K562 (cell line): Measurements from ENCODE around the gene RBMS3. TPM values are rescaled to one million over a fixed set of nuclear protein-coding genes. Genes with fewer than 3 reads are reported as not detected.

Source experiments
- ATAC-seq: fragments of 200-7000 bp; cut with Tn5 transposase; 3 replicates; pipeline ENCODE4 v1.9.1; 2020; ENCODE audit warnings: moderate library complexity
- BruUV-seq: library from RNA; stranded (reverse); fragments of 400-500 nt; replicated peaks from 2 replicates; lab custom pipeline; 2021; lab: Mats Ljungman, UMichigan
- CTCF ChIA-PET: fragments of 300-600 bp; formaldehyde crosslinking; extraction: SDS; loops from one replicate; lab custom pipeline; 2021; ENCODE audit warnings: low intra/inter-chr PET ratio; lab: Yijun Ruan, JAX
- POLR2A ChIA-PET: fragments of 300-600, 350-650 bp; sonication (Branson Sonifier 250); formaldehyde crosslinking; extraction: SDS; loops from one replicate; lab custom pipeline; 2021; ENCODE audit warnings: antibody characterized with exemption, inconsistent platforms; lab: Yijun Ruan, JAX
- DNase-seq, 4 experiments: peaks; one replicate each; pipeline versions ENCODE4 v3.0.0 to v3.0.0-alpha.2; 2011 to 2018; ENCODE audit warnings: low spot score in 3 of 4, mixed read lengths in 3 of 4; ENCODE audit errors: extremely low read depth in 1 of 4
- FAIRE-seq: peaks from 2 replicates; lab custom pipeline; 2011; peaks lifted over from hg19 to GRCh38; lab: Jason Lieb, UNC
- H2AFZ ChIP-seq: 2 replicates; pipeline ENCODE4 v1.6.0; 2011; ENCODE audit warnings: low read depth, low read length, control low read depth, inconsistent platforms
- H3K27ac ChIP-seq: fragments of 200-600 bp; 3 replicates; pipeline ENCODE4 v1.8.0; 2011; ENCODE audit warnings: low read depth, mild to moderate bottlenecking, control low read depth, inconsistent platforms, low read length, moderate library complexity, mixed read lengths; ENCODE audit errors: extremely low read depth
- H3K27me3 ChIP-seq, 2 experiments: fragments of 300-600 bp in 1 of 2; 2 replicates in 1 of 2; 3 replicates in 1 of 2; pipeline versions ENCODE4 v1.6.0 to v1.8.0; 2011; ENCODE audit warnings: inconsistent platforms in 2 of 2, low read length in 2 of 2, mild to moderate bottlenecking in 1 of 2, mixed read lengths in 1 of 2, moderate library complexity in 1 of 2; ENCODE audit not compliant: control insufficient read depth in 2 of 2, insufficient read depth in 2 of 2
- H3K36me3 ChIP-seq: fragments of 300-600 bp; 3 replicates; pipeline ENCODE4 v1.8.0; 2011; ENCODE audit warnings: mild to moderate bottlenecking, low read length, inconsistent platforms; ENCODE audit not compliant: control insufficient read depth, insufficient read depth
- H3K4me1 ChIP-seq, 2 experiments: fragments of 200-600 bp in 1 of 2; replicated peaks in 1 of 2; 2 replicates in 1 of 2; 3 replicates in 1 of 2; pipeline versions ENCODE4 v1.5.1 to v1.8.0; 2011; ENCODE audit warnings: inconsistent platforms in 2 of 2, low read length in 2 of 2, mild to moderate bottlenecking in 1 of 2, mixed read lengths in 1 of 2, moderate library complexity in 1 of 2; ENCODE audit not compliant: control insufficient read depth in 2 of 2, insufficient read depth in 2 of 2
- H3K4me2 ChIP-seq: 2 replicates; pipeline ENCODE4 v1.6.1; 2011; ENCODE audit warnings: low read length, control low read depth, inconsistent platforms, mixed read lengths; ENCODE audit not compliant: insufficient read depth
- H3K4me3 ChIP-seq: fragments of 200-600 bp; sonication (generic), shearing (Covaris generic); 2 replicates; pipeline ENCODE4 v1.5.1; 2016; ENCODE audit warnings: control low read depth, inconsistent platforms
- H3K79me2 ChIP-seq: fragments of 200-600 bp; 3 replicates; pipeline ENCODE4 v1.8.0; 2011; ENCODE audit warnings: low read length, inconsistent platforms; ENCODE audit not compliant: control insufficient read depth, insufficient read depth
- H3K9ac ChIP-seq, 2 experiments: 2 replicates each; pipeline versions ENCODE4 v1.6.0 to v1.6.1; 2011; ENCODE audit warnings: low read depth in 2 of 2, low read length in 2 of 2, control low read depth in 1 of 2, inconsistent platforms in 1 of 2, mild to moderate bottlenecking in 1 of 2, mixed read lengths in 1 of 2; ENCODE audit not compliant: insufficient read depth in 1 of 2
- H3K9me1 ChIP-seq: one replicate; pipeline ENCODE4 v1.6.0; 2011; ENCODE audit warnings: inconsistent platforms, mild to moderate bottlenecking, low read length, moderate library complexity; ENCODE audit not compliant: control insufficient read depth, insufficient read depth
- H3K9me3 ChIP-seq: replicated peaks from 2 replicates; pipeline ENCODE4 v1.5.1; 2011; ENCODE audit warnings: low read depth, low read length, inconsistent platforms; ENCODE audit not compliant: control insufficient read depth, insufficient read depth
- H4K20me1 ChIP-seq: replicated peaks from 2 replicates; pipeline ENCODE4 v1.6.1; 2011; ENCODE audit warnings: low read length, inconsistent platforms, mixed read lengths; ENCODE audit not compliant: control insufficient read depth, insufficient read depth
- HDAC3 ChIP-seq: fragments of 450-650 bp; IDR thresholded peaks from 2 replicates; pipeline ENCODE4 v1.6.1; 2018; ENCODE audit warnings: borderline replicate concordance, mild to moderate bottlenecking, moderate library complexity; ENCODE audit not compliant: partially characterized antibody
- HDGF ChIP-seq: fragments of 450-650 bp; IDR thresholded peaks from 2 replicates; pipeline ENCODE4 v1.6.1; 2016
- HSF4 ChIP-seq: fragments of 250-450 bp; sonication (Bioruptor Pico); IDR thresholded peaks from 2 replicates; pipeline ENCODE4 v2.1.2; 2022; ENCODE audit warnings: mild to moderate bottlenecking, moderate library complexity, borderline replicate concordance
- RAD21 ChIP-seq, 2 experiments: fragments of 250-450 bp in 1 of 2; fragments of 450-650 bp in 1 of 2; sonication (Bioruptor Pico) in 1 of 2; formaldehyde crosslinking in 1 of 2; IDR thresholded peaks in 1 of 2; conservative IDR thresholded peaks in 1 of 2; 2 replicates each; pipeline versions ENCODE4 v1.4.0 to v1.8.0; 2020 to 2022; ENCODE audit warnings: mild to moderate bottlenecking in 2 of 2, moderate library complexity in 1 of 2
- RBBP5 ChIP-seq: fragments of 200-600 bp; sonication (generic); IDR thresholded peaks from 2 replicates; pipeline ENCODE4 v1.6.1; 2012; ENCODE audit warnings: borderline replicate concordance, mild to moderate bottlenecking, low read length, control low read depth, inconsistent platforms; ENCODE audit not compliant: insufficient read depth, poor library complexity, severe bottlenecking
- TRIM25 ChIP-seq: fragments of 450-650 bp; IDR thresholded peaks from 2 replicates; pipeline ENCODE4 v1.7.0; 2016; ENCODE audit warnings: borderline replicate concordance
- U2AF2 ChIP-seq: fragments of 200-400 bp; formaldehyde crosslinking; optimal IDR thresholded peaks from 2 replicates; pipeline ENCODE3; 2017; ENCODE audit warnings: low read depth, mild to moderate bottlenecking, low read length
- VEZF1 ChIP-seq: fragments of 200-800 bp; sonication (Bioruptor generic); IDR thresholded peaks from 2 replicates; pipeline ENCODE4 v1.6.1; 2017; ENCODE audit warnings: missing genetic modification characterization, missing compliant biosample characterization
- ZNF174 ChIP-seq: fragments of 250-450 bp; sonication (Bioruptor Pico); IDR thresholded peaks from 2 replicates; pipeline ENCODE4 v1.4.0; 2020; ENCODE audit warnings: mild to moderate bottlenecking
- ZNF316 ChIP-seq: fragments of 450-650 bp; IDR thresholded peaks from 2 replicates; pipeline ENCODE4 v1.6.1; 2016
- ZNF408 ChIP-seq: fragments of 250-450 bp; sonication (Bioruptor Pico); IDR thresholded peaks from 2 replicates; pipeline ENCODE4 v1.4.0; 2020; ENCODE audit warnings: low read depth, mild to moderate bottlenecking, moderate library complexity
- WGBS: fragments of 100-300 bp; shearing (Covaris generic); methylation state at CpG from one replicate; pipeline ENCODE4 v1.1.6; 2016; ENCODE audit warnings: low coverage, mixed read lengths; ENCODE audit not compliant: insufficient coverage; ENCODE audit errors: missing lambda C conversion rate; 5-methylcytosine and 5-hydroxymethylcytosine counted together
- in situ Hi-C: fragments of 300-500 bp; cut with MboI; formaldehyde crosslinking; loops from 4 replicates; pipeline ENCODE4 v1.15.0; 2018; ENCODE audit warnings: inconsistent platforms, mixed read lengths
- intact Hi-C: fragments of 100-400 bp; cut with micrococcal nuclease; formaldehyde crosslinking; loops from 2 replicates; pipeline ENCODE4 v1.14.2; 2022
- polyA plus RNA-seq, 8 experiments: library from polyadenylated mRNA; depleted of rRNA in 4 of 8; stranded (reverse) in 5 of 8; unstranded in 3 of 8; fragments of >200 nt; fragmentation: Nextera tagmentation in 2 of 8; fragmentation: Illumina TruSeq in 1 of 8; extraction: Ambion mirVana in 2 of 8; extraction: Trizol in 1 of 8; gene quantifications; 2 replicates each; pipeline versions ENCODE4 v1.2.1 to v1.2.3, GENCODE V29; 2011 to 2014; ENCODE audit warnings: inconsistent platforms in 1 of 8, missing spikeins in 1 of 8
- total RNA-seq, 7 experiments: library from RNA; depleted of rRNA in 6 of 7; stranded (reverse); fragments of >200 nt in 6 of 7; fragmentation: Illumina TruSeq in 2 of 7; extraction: Trizol in 2 of 7; gene quantifications; 2 replicates each; pipeline versions ENCODE4 v1.2.1 to v1.2.3, GENCODE V29; 2011 to 2021; ENCODE audit warnings: low replicate concordance in 1 of 7
- TF ChIP-seq, protein P1 (sequence below): fragments of 250-450 bp; sonication (Bioruptor Pico); IDR thresholded peaks from 2 replicates; pipeline ENCODE4 v1.4.0; 2020

RBMS3 gene
- total and polyA plus RNA-seq, 9 of the 15 experiments (the other 6 are each of a cell fraction or from before 2014, with no cell fraction given), result 0.20 TPM; not detected in 8

DNA sequence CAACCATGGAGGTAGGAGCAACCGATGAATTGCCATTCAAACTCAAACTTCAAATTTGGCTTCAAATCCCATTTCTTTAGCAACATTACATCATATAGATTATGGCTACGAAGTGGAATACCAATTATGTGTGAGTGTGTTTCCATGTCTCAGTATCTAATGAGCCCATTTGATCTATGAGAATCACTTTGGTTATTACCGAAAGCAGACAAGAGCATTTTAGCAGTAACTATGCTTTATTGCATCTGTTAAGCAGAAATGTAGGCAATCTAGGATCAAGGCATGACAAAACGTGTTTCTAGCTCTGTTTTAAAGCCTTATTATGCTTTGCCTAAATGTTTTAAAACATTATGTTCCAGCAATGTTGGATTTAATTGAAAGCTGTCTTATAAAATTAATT is 743.6 kb downstream of the RBMS3 start:
- no peak overlapping the region for H2AFZ ChIP-seq
- intact Hi-C loops, result no loop called here
- FAIRE-seq, result no peak
- ChIA-PET POLR2A (no interaction called here), CTCF (no interaction called here)
- ATAC-seq, result no peak
- no peaks in the 10 kb centered on the region for H3K36me3 ChIP-seq
- H3K9ac ChIP-seq, result no peak overlapping the region
- H3K9me3 ChIP-seq, result no peaks in the 10 kb centered on the region; the same call in 1 of the 2 replicates
- H4K20me1 ChIP-seq, result no peaks in the 10 kb centered on the region
- in situ Hi-C loops, result no loop called here
- no peak overlapping the region for H3K4me3 ChIP-seq
- DNase-seq, result no peak
- H3K9me1 ChIP-seq, result no peaks in the 10 kb centered on the region
- no peaks in the 10 kb centered on the region for H3K27me3 ChIP-seq
- BruUV-seq, result no TSS peak
- H3K27ac ChIP-seq, result no peak overlapping the region
- WGBS, result 2% methylated on average over 4 of the region's 4 CpGs
- no peaks in the 10 kb centered on the region for H3K79me2 ChIP-seq
- H3K4me1 ChIP-seq, result no peaks in the 10 kb centered on the region
- H3K4me2 ChIP-seq, result no peak overlapping the region
- TF ChIP-seq ZNF316 (no peak), RBBP5 (no peak), VEZF1 (CRISPR knock-in tag) (no peak), U2AF2 (no peak), HDGF (no peak), RAD21 (CRISPR knock-in tag; conservative IDR thresholded peaks at IDR 0.05 in 1 of 2, IDR thresholded peaks at IDR 0.05 in 1 of 2) (no peak), TRIM25 (no peak), ZNF408 (CRISPR knock-in tag) (no peak), ZNF174 (CRISPR knock-in tag) (no peak), HSF4 (CRISPR knock-in tag) (no peak), HDAC3 (no peak)
- TF ChIP-seq, protein P1, sequence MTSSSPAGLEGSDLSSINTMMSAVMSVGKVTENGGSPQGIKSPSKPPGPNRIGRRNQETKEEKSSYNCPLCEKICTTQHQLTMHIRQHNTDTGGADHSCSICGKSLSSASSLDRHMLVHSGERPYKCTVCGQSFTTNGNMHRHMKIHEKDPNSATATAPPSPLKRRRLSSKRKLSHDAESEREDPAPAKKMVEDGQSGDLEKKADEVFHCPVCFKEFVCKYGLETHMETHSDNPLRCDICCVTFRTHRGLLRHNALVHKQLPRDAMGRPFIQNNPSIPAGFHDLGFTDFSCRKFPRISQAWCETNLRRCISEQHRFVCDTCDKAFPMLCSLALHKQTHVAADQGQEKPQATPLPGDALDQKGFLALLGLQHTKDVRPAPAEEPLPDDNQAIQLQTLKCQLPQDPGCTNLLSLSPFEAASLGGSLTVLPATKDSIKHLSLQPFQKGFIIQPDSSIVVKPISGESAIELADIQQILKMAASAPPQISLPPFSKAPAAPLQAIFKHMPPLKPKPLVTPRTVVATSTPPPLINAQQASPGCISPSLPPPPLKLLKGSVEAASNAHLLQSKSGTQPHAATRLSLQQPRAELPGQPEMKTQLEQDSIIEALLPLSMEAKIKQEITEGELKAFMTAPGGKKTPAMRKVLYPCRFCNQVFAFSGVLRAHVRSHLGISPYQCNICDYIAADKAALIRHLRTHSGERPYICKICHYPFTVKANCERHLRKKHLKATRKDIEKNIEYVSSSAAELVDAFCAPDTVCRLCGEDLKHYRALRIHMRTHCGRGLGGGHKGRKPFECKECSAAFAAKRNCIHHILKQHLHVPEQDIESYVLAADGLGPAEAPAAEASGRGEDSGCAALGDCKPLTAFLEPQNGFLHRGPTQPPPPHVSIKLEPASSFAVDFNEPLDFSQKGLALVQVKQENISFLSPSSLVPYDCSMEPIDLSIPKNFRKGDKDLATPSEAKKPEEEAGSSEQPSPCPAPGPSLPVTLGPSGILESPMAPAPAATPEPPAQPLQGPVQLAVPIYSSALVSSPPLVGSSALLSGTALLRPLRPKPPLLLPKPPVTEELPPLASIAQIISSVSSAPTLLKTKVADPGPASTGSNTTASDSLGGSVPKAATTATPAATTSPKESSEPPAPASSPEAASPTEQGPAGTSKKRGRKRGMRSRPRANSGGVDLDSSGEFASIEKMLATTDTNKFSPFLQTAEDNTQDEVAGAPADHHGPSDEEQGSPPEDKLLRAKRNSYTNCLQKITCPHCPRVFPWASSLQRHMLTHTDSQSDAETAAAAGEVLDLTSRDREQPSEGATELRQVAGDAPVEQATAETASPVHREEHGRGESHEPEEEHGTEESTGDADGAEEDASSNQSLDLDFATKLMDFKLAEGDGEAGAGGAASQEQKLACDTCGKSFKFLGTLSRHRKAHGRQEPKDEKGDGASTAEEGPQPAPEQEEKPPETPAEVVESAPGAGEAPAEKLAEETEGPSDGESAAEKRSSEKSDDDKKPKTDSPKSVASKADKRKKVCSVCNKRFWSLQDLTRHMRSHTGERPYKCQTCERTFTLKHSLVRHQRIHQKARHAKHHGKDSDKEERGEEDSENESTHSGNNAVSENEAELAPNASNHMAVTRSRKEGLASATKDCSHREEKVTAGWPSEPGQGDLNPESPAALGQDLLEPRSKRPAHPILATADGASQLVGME (CRISPR knock-in tag), result no peak
